A673 (cell line): ENCODE measurements around the gene RASAL2.

Experiments
- CTCF ChIP-seq: fragments of 300-800, 200-600 bp; sonication (generic); conservative IDR thresholded peaks from 2 replicates; pipeline ENCODE4 v1.5.1; 2017; ENCODE audit warnings: low read depth, mild to moderate bottlenecking, antibody characterized with exemption, low read length, moderate library complexity, mixed read lengths
- EZH2 ChIP-seq: fragments of 200-600 bp; sonication (generic); IDR thresholded peaks from 2 replicates; pipeline ENCODE4 v1.6.1; 2017; ENCODE audit warnings: borderline replicate concordance, low read depth, mild to moderate bottlenecking, mixed read lengths, antibody characterized with exemption, low read length; ENCODE audit not compliant: poor library complexity, severe bottlenecking

DNA sequence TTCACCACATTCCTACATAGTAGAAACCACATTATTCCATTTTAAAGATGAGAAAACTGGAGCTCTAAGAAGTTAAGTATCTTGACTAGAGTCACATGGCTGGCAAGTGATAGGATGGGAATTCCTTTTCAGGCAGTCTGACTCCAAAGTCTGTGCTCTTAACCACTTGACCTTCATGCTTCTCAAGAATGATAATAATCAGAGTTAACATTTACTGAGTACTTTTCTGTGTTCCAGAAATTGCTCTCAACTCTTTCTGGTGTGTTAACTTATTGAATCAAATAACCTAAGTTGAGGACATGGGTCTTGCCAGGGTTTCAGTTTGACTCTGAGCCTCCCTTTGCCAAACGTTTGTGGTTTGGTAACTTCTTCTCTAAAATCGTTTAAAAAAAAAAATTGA lies 169.4 kb downstream of the RASAL2 start:
- TF ChIP-seq EZH2 (no peak), CTCF (no peak)
